HTR-8/SVneo (cell line): Measurements from ENCODE around the gene TICAM2.

Experiments used
- DNase-seq: peaks from one replicate; pipeline ENCODE4 v3.0.0; 2011; ENCODE audit warnings: low spot score, mixed read lengths; ENCODE audit not compliant: insufficient read length
- FAIRE-seq: peaks from 2 replicates; lab custom pipeline; 2011; peaks lifted over from hg19 to GRCh38; lab: Jason Lieb, UNC

Gene TICAM2

DNA sequence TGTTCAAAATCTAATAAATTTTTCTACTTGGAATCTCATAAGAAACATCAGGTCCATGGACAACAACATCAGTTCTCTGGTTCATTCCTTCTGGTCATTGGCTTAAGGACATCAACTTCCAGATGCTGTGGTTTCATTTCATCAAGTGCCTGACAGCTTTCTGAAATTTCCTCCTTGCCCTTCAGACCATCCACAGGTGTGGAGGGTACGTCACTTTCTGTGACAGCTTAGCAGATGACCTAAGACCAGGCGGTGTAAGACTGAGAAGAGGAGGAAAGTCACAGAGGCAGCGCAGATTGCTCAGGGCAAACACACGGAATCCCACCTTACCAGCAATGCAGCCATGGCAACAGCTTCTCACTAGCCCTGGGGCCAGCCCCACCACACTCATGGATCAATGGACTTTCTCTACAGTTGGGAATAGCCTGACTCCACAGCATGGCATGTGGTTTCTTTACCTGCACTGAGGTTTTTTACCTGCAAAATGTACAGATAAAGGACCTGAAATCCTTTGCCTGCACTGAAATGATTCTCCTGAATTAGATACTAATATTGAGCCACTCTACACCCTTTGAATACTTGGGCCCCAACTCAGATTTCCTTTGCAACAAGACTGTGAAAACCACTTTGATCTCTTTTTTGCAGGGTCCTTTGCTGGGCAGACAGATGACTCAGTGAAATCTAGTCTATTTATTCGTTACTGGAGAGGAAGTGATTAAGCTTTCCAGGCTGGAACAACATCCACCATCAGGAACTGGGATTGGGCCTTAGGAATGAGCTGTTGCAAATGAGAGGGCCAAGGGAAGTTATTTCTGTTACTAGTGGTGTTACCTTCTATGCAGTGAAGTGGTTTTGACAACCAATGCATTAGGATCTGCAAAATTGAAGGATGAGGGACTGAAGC lies 26.9 kb downstream of the TICAM2 start:
- DNase-seq = peak; percentile 20
- no peak for FAIRE-seq

- DNase-seq (peak; percentile 34), FAIRE-seq (no peak)
Measured at GRCh38 chr5:115573133-115573532, 29.1 kb downstream of the TICAM2 start.

- DNase-seq = no peak
- FAIRE-seq = no peak
Measured at GRCh38 chr5:115571441-115571878, 30.8 kb downstream of the TICAM2 start.

DNA sequence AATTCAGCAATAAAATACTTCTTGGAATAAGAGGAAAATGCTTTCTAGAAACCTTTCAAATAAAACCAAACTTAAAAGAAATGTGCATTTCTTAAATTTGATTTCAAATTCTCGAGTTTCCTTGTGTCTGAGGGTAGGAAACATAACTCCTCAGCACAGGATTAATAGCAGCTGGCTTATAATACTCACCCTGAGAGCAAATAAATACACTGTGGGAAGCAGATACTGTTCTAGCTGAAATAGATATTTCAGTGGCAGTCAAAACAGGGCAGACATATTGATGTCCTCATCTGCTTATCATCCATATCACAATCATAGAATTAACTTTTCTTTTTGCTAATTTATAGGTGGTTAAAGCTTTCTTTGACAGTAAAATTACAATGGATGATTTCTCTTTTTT lies 33.6 kb downstream of the TICAM2 start:
- FAIRE-seq (no peak), DNase-seq (no peak)

DNA sequence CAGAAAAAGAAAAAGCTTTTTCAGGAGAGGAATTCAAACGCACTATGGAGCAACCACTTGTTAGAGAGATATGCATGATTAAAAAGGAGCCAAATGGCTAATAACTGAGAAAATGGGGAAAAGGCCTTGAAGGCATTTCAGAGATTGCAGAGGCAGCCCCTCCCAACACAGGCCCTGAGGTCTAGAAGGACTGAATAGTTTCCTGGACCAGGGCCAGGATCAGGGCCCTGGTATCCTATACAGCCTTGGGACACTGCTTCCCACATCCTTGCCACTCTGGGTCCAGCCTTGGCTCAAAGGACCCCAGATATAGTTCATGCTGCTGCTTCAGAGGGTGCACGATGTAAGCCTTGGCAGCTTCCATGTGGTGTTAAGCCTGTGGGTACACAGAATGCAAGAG lies 37.0 kb downstream of the TICAM2 start:
- DNase-seq (no peak), FAIRE-seq (no peak)

- no peak for FAIRE-seq
- DNase-seq = no peak
Measured at GRCh38 chr5:115561176-115561575, 41.1 kb downstream of the TICAM2 start.

- no peak for DNase-seq
- no peak for FAIRE-seq
Measured at GRCh38 chr5:115559524-115559923, 42.8 kb downstream of the TICAM2 start.

DNA sequence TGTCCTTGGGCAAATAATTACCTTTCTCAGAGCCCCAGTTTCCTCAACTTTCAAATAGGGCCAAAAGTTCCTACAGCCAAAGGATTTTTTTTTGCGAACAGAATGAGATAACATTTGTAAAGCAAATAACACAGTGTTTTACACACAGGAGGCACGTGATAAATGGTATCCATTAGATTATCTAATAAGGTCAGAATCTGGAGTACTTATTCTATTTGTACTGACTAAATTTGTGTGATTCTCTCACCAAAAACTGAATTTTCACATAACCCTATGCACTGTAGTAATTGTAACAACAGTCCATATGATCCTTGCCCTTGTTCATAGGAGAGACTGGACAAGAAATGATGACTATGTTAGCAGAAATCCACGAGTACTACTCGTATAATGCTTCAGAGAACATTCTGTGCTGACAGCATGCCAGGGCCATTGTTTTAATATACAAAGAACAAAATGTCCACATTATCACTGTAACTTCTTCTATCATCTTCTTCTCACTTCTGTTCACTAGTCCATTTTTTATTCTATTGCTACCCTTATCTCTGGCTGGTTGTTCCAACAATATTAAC lies 43.8 kb downstream of the TICAM2 start:
- FAIRE-seq (no peak), DNase-seq (no peak)

GRCh38 chr5:115557667-115558387 lies 44.5 kb downstream of the TICAM2 start:
- DNase-seq (no peak), FAIRE-seq (no peak)

DNA sequence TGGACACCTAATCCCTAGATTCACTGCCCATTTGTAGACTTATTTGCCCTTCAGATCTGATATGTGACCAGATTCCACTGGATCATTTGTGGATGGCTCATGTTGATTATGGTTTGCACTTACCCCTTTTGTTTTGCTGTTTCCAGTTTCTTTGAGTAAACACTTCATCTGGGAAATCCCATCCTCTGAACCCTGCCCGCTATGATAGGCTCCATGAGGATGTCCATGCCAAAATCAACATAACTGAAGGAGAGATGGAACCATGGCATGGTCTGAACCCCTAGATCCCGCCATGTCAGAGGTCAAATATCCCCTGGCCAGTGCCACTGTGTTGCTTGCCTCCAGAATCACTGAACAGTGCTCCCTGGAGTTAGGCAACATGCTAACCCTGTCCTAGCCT lies 46.0 kb downstream of the TICAM2 start:
- no peak for DNase-seq
- FAIRE-seq = no peak

GRCh38 chr5:115555084-115555633 lies 47.1 kb downstream of the TICAM2 start:
- DNase-seq (no peak), FAIRE-seq (no peak)

DNA sequence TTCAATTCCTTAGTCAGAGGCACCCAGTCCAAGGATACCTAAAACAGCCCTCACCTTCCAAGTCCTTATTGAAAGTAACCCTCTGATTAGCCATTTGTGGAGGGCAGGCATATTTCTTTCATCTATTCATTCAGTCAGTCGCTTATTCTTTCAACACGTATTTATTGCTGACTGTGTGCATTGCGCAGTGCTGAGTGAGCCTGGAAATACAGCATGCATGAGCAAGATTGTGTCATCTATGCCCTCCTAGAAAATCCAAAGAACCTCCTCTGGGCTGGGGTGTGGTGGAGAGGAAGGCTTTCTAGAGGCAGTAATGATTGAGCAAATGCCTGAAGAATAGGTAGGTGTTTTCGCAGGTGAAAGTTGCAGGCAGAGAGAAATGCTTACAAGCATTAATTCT lies 49.2 kb downstream of the TICAM2 start:
- DNase-seq = no peak
- no peak for FAIRE-seq

DNA sequence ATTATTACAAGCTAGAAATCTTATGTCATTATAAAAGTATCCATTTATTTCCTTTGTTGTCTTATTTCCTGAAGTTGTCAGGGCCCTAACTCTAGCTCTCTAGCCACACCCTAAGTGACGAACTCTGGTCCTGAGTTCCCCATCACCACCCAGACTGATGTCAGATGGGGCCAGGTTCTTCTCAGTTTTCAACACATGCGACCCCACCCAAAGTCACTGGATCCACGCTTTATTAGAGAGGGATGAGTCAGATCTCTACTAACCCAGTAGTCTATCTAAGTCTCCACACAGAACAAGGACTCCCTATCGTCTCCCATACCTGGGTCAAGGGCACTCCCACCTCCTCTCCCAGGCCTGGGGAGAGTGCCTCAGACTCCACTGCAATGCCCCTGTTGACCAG lies 50.9 kb downstream of the TICAM2 start:
- FAIRE-seq (no peak), DNase-seq (no peak)

GRCh38 chr5:115549154-115549553 lies 53.1 kb downstream of the TICAM2 start:
- DNase-seq (no peak), FAIRE-seq (no peak)

- no peak for DNase-seq
Measured at GRCh38 chr5:115548683-115549082, 53.6 kb downstream of the TICAM2 start.

DNA sequence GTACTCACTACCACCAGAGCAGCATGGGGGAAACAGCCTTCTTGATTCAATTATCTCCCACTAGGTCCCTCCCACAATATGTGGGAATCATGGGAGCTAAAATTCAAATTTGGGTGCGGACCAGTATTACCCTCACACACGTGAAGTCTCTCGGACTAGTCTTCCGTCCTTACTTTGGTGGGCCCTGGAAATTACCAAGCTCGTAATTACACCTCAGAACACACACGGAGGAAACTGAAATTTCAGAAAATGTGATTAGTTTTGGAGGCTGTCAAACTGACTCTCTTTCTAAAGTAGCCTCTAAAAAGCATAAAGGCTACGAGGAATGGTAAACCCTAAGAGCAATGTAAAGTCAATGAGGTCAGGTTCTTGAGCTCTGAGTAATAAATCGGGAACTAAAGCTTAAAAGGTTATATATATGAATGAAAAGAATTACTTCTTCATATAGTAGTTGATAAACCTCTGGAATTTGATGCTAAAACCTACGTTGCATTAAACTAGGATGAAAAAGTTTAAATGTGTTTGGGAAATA lies 56.9 kb downstream of the TICAM2 start:
- no peak for FAIRE-seq
- DNase-seq = no peak

More at GRCh38 chr5:115548683-115549082, 53.6 kb downstream of the TICAM2 start:
- no peak for FAIRE-seq

- peak; percentile 89 for DNase-seq
- peak; percentile 98 for FAIRE-seq
Measured at GRCh38 chr5:115544436-115545350, 57.6 kb downstream of the TICAM2 start, which contains the start of gene FEM1C. Gene FEM1C (minus strand): TSS chr5:115544775. CDS start chr5:115543493, 1,282 bp downstream.

- DNase-seq = no peak
- FAIRE-seq = no peak
Measured at GRCh38 chr5:115544043-115544435, 58.2 kb downstream of the TICAM2 start.

DNA sequence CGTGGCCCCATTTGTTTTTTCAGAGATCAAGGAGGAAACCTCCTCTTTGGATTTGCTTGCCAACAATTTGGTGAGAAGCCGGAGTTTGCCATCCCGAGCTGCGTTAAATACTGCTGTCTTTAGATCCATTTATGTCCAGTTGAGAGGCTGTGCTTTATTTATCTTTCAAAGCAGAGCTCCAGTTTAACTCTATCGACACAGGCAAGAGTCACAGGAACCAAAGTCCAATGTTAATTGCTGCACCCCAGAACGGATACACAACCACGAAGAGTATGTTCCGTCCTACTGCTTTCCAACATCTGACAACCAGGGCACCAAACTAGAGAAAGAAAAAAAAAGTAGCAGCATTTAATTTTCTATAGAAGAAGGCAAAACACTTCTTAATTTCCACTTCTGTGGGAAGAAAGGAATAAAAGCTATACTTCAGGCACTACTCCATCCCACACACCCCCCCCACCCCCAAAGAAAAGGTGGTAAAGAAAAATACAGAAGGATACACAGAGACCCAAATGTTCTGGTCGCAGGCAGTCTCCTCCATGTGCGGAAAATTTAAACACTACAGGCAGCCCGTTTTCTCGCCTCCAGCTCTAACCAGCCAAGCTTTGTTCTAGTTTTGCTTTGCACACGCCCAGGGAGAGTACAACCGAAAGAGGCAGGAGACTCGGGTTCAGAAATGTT lies 58.8 kb downstream of the TICAM2 start:
- no peak for FAIRE-seq
- no peak for DNase-seq
